SK-N-SH treated with all-trans-retinoic acid at 6 μM for 48 hours (cell line): ENCODE data around the gene TTBK1.

ENCODE experiments used
- ATAC-seq: fragments of 200-7000 bp; cut with Tn5 transposase; 3 replicates; pipeline ENCODE4 v1.9.1; 2020; ENCODE audit warnings: mild to moderate bottlenecking, moderate library complexity
- ARNTL ChIP-seq: fragments of 450-650 bp; formaldehyde crosslinking; IDR thresholded peaks from 2 replicates; pipeline ENCODE4 v1.5.0; 2020; ENCODE audit warnings: low read depth, mild to moderate bottlenecking, moderate library complexity, borderline replicate concordance
- BACH2 ChIP-seq: fragments of 250-450 bp; sonication (Bioruptor Pico); IDR thresholded peaks from 2 replicates; pipeline ENCODE4 v1.9.0; 2021; ENCODE audit warnings: mild to moderate bottlenecking, borderline replicate concordance
- CREB5 ChIP-seq: fragments of 250-450 bp; sonication (Bioruptor Pico); IDR thresholded peaks from 2 replicates; pipeline ENCODE4 v1.5.1; 2020; ENCODE audit warnings: low read depth, mild to moderate bottlenecking, moderate library complexity
- CSDC2 ChIP-seq: fragments of 250-450 bp; sonication (Bioruptor Pico); IDR thresholded peaks from 2 replicates; pipeline ENCODE4 v1.5.0; 2020; ENCODE audit warnings: mild to moderate bottlenecking, moderate library complexity
- CSRNP3 ChIP-seq: fragments of 250-450 bp; sonication (Bioruptor Pico); IDR thresholded peaks from 2 replicates; pipeline ENCODE4 v1.5.1; 2021; ENCODE audit warnings: mild to moderate bottlenecking, moderate library complexity
- ESRRG ChIP-seq: fragments of 250-450 bp; sonication (Bioruptor Pico); IDR thresholded peaks from 2 replicates; pipeline ENCODE4 v1.6.1; 2021; ENCODE audit warnings: mild to moderate bottlenecking
- GLIS3 ChIP-seq: fragments of 250-450 bp; sonication (Bioruptor Pico); IDR thresholded peaks from 2 replicates; pipeline ENCODE4 v1.5.0; 2020; ENCODE audit warnings: mild to moderate bottlenecking, moderate library complexity
- ISL1 ChIP-seq: fragments of 250-450 bp; sonication (Bioruptor Pico); IDR thresholded peaks from 2 replicates; pipeline ENCODE4 v2.1.2; 2022; ENCODE audit warnings: mild to moderate bottlenecking, moderate library complexity
- OSR1 ChIP-seq: fragments of 250-450 bp; sonication (Bioruptor Pico); IDR thresholded peaks from 2 replicates; pipeline ENCODE4 v1.8.0; 2022; ENCODE audit warnings: moderate library complexity, mild to moderate bottlenecking, inconsistent platforms
- PATZ1 ChIP-seq: fragments of 250-450 bp; sonication (Bioruptor Pico); IDR thresholded peaks from 2 replicates; pipeline ENCODE4 v1.8.0; 2020; ENCODE audit warnings: mild to moderate bottlenecking, moderate library complexity, borderline replicate concordance
- POU6F1 ChIP-seq: fragments of 250-450 bp; sonication (Bioruptor Pico); IDR thresholded peaks from 2 replicates; pipeline ENCODE4 v1.8.0; 2021; ENCODE audit warnings: low read depth, mild to moderate bottlenecking, moderate library complexity, borderline replicate concordance
- PPARA ChIP-seq: fragments of 250-450 bp; sonication (Bioruptor Pico); IDR thresholded peaks from 2 replicates; pipeline ENCODE4 v1.5.0; 2020; ENCODE audit warnings: mild to moderate bottlenecking, borderline replicate concordance
- RARB ChIP-seq: fragments of 250-450 bp; sonication (Bioruptor Pico); IDR thresholded peaks from 2 replicates; pipeline ENCODE4 v1.8.0; 2021; ENCODE audit warnings: mild to moderate bottlenecking, moderate library complexity
- SNAI2 ChIP-seq: fragments of 250-450 bp; sonication (Bioruptor Pico); IDR thresholded peaks from 2 replicates; pipeline ENCODE4 v1.5.0; 2020; ENCODE audit warnings: mild to moderate bottlenecking, moderate library complexity
- TCF4 ChIP-seq: fragments of 250-450 bp; sonication (Bioruptor Pico); IDR thresholded peaks from 2 replicates; pipeline ENCODE4 v1.8.0; 2021; ENCODE audit warnings: mild to moderate bottlenecking, moderate library complexity, borderline replicate concordance
- TOX ChIP-seq: fragments of 250-450 bp; sonication (Bioruptor Pico); IDR thresholded peaks from 2 replicates; pipeline ENCODE4 v1.8.0; 2021; ENCODE audit warnings: mild to moderate bottlenecking, moderate library complexity, borderline replicate concordance
- TSHZ2 ChIP-seq: fragments of 250-450 bp; sonication (Bioruptor Pico); IDR thresholded peaks from 2 replicates; pipeline ENCODE4 v1.5.0; 2020; ENCODE audit warnings: mild to moderate bottlenecking, moderate library complexity
- ZC3H10 ChIP-seq: fragments of 250-450 bp; sonication (Bioruptor Pico); IDR thresholded peaks from 2 replicates; pipeline ENCODE4 v1.5.1; 2021; ENCODE audit warnings: mild to moderate bottlenecking, moderate library complexity
- ZFP3 ChIP-seq: fragments of 250-450 bp; sonication (Bioruptor Pico); IDR thresholded peaks from 2 replicates; pipeline ENCODE4 v1.5.0; 2020; ENCODE audit warnings: mild to moderate bottlenecking, moderate library complexity
- ZFP30 ChIP-seq: fragments of 450-650 bp; formaldehyde crosslinking; IDR thresholded peaks from 2 replicates; pipeline ENCODE4 v1.5.0; 2022; ENCODE audit warnings: mild to moderate bottlenecking, moderate library complexity
- ZNF565 ChIP-seq: fragments of 450-650 bp; formaldehyde crosslinking; conservative IDR thresholded peaks from 2 replicates; pipeline ENCODE4 v1.5.0; 2020; ENCODE audit warnings: low read depth, mild to moderate bottlenecking, moderate library complexity
- ZNF70 ChIP-seq: fragments of 450-650 bp; formaldehyde crosslinking; IDR thresholded peaks from 2 replicates; pipeline ENCODE4 v1.5.0; 2020; ENCODE audit warnings: mild to moderate bottlenecking, moderate library complexity
- ZNF8 ChIP-seq: fragments of 450-650 bp; formaldehyde crosslinking; IDR thresholded peaks from 2 replicates; pipeline ENCODE4 v1.5.0; 2020; ENCODE audit warnings: mild to moderate bottlenecking, moderate library complexity

Gene TTBK1

GRCh38 chr6:43310134-43310533 lies 66.9 kb downstream of the TTBK1 start:
- peak; percentile 46 for ATAC-seq
- TF ChIP-seq CREB5 (CRISPR knock-in tag), result 0 out of 2 replicates have a peak, but pooled peaks have one; percentile 24
- peak; percentile 67 for TF ChIP-seq ISL1 (CRISPR knock-in tag)
- no peak for TF ChIP-seq PPARA

- TF ChIP-seq ESRRG (CRISPR knock-in tag), result no peak
- no peak for TF ChIP-seq CSDC2 (CRISPR knock-in tag)
- no peak for TF ChIP-seq ZFP30
- no peak for TF ChIP-seq ARNTL (CRISPR knock-in tag)
- no peak for TF ChIP-seq ZNF565 (CRISPR knock-in tag)
- TF ChIP-seq GLIS3 (CRISPR knock-in tag), result no peak
- no peak for TF ChIP-seq TOX (CRISPR knock-in tag)
- TF ChIP-seq TCF4 (CRISPR knock-in tag), result no peak
- TF ChIP-seq POU6F1, result no peak
- no peak for TF ChIP-seq ZFP3
- TF ChIP-seq RARB (CRISPR knock-in tag), result no peak
- TF ChIP-seq OSR1 (CRISPR knock-in tag), result no peak
- ATAC-seq, result no peak
Measured at GRCh38 chr6:43310624-43311023, 67.3 kb downstream of the TTBK1 start.

- no peak for TF ChIP-seq ZNF565 (CRISPR knock-in tag)
- TF ChIP-seq SNAI2 (CRISPR knock-in tag), result no peak
- TF ChIP-seq TOX (CRISPR knock-in tag), result no peak
- ATAC-seq, result no peak
Measured at GRCh38 chr6:43311666-43312065, 68.4 kb downstream of the TTBK1 start.

- TF ChIP-seq ZFP3 (no peak), RARB (CRISPR knock-in tag) (no peak), ZC3H10 (CRISPR knock-in tag) (no peak), PPARA (no peak), ISL1 (CRISPR knock-in tag) (no peak), OSR1 (CRISPR knock-in tag) (no peak), SNAI2 (CRISPR knock-in tag) (no peak), TCF4 (CRISPR knock-in tag) (no peak), POU6F1 (no peak), ZNF565 (CRISPR knock-in tag) (no peak)
- TF ChIP-seq, all 23 proteins: peak for 0
- no peak for ATAC-seq
Measured at GRCh38 chr6:43313813-43314212, 70.5 kb downstream of the TTBK1 start.

- no peak for ATAC-seq
- TF ChIP-seq ZNF8 (CRISPR knock-in tag), result no peak
- TF ChIP-seq ZFP3, result no peak
- no peak for TF ChIP-seq CSRNP3 (CRISPR knock-in tag)
- TF ChIP-seq ESRRG (CRISPR knock-in tag), result no peak
- TF ChIP-seq TOX (CRISPR knock-in tag), result no peak
- TF ChIP-seq PATZ1, result no peak
- TF ChIP-seq ZNF70 (CRISPR knock-in tag), result no peak
- TF ChIP-seq ZC3H10 (CRISPR knock-in tag), result no peak
- TF ChIP-seq GLIS3 (CRISPR knock-in tag), result no peak
- TF ChIP-seq BACH2 (CRISPR knock-in tag), result no peak
- TF ChIP-seq TSHZ2, result no peak
- TF ChIP-seq PPARA, result no peak
- TF ChIP-seq OSR1 (CRISPR knock-in tag), result no peak
- TF ChIP-seq ZNF565 (CRISPR knock-in tag), result no peak
- TF ChIP-seq ARNTL (CRISPR knock-in tag), result no peak
- no peak for TF ChIP-seq RARB (CRISPR knock-in tag)
Measured at GRCh38 chr6:43318011-43318410, 74.7 kb downstream of the TTBK1 start.
